C4-2B (cell line): ENCODE results near the gene HS3ST6.

ENCODE experiments used
- ZFX ChIP-seq: fragments of 450-650 bp; IDR thresholded peaks from 2 replicates; pipeline ENCODE4 v1.6.1; 2017
- TF ChIP-seq, protein P1 (sequence below): fragments of 450-650 bp; conservative IDR thresholded peaks from 2 replicates; pipeline ENCODE4 v1.5.1; 2017; ENCODE audit warnings: mild to moderate bottlenecking

GRCh38 chr16:1874854-1875253, 43.4 kb downstream of the HS3ST6 start:
- TF ChIP-seq, protein P1, sequence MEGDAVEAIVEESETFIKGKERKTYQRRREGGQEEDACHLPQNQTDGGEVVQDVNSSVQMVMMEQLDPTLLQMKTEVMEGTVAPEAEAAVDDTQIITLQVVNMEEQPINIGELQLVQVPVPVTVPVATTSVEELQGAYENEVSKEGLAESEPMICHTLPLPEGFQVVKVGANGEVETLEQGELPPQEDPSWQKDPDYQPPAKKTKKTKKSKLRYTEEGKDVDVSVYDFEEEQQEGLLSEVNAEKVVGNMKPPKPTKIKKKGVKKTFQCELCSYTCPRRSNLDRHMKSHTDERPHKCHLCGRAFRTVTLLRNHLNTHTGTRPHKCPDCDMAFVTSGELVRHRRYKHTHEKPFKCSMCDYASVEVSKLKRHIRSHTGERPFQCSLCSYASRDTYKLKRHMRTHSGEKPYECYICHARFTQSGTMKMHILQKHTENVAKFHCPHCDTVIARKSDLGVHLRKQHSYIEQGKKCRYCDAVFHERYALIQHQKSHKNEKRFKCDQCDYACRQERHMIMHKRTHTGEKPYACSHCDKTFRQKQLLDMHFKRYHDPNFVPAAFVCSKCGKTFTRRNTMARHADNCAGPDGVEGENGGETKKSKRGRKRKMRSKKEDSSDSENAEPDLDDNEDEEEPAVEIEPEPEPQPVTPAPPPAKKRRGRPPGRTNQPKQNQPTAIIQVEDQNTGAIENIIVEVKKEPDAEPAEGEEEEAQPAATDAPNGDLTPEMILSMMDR, result no peak
- no peak for TF ChIP-seq ZFX
